ENCODE results near the gene E2F2.

The E2F2 gene

GRCh38 chr1:23531562-23532094 is 595 bp upstream of the E2F2 start:
- H3K27ac ChIP-seq = no peak overlapping the region
- H3K79me2 ChIP-seq = no peaks in the 10 kb centered on the region
- no peaks in the 10 kb centered on the region for H3K36me3 ChIP-seq (ENCODE audit: control insufficient read depth, insufficient read depth, low read length)
- no peaks in the 10 kb centered on the region for H3K27me3 ChIP-seq (ENCODE audit: control insufficient read depth, insufficient read depth, low read length)
- H3K4me1 ChIP-seq = no peaks in the 10 kb centered on the region
- no peaks in the 10 kb centered on the region for H3K9me3 ChIP-seq (ENCODE audit: control insufficient read depth, low read length)
- TF ChIP-seq CTCF (IDR thresholded peaks at IDR 0.05) = no peak
- H3K4me2 ChIP-seq (ENCODE audit: low read length) = peak overlapping the region; percentile 77
- H3K4me3 ChIP-seq (ENCODE audit: low read depth, low read length) = peak overlapping the region; percentile 29
- peak overlapping the region; percentile 78 for H2AFZ ChIP-seq
- H3K9ac ChIP-seq = no peak overlapping the region

GRCh38 chr1:23530087-23530746 is 816 bp downstream of the E2F2 start:
- peak overlapping the region; percentile 80 for H3K4me2 ChIP-seq (ENCODE audit: low read length)
- no peak overlapping the region for H3K27ac ChIP-seq
- H3K27me3 ChIP-seq (ENCODE audit: control insufficient read depth, insufficient read depth, low read length) = no peaks in the 10 kb centered on the region
- H3K9ac ChIP-seq = no peak overlapping the region
- H3K9me3 ChIP-seq (ENCODE audit: control insufficient read depth, low read length) = no peaks in the 10 kb centered on the region
- H3K4me1 ChIP-seq = no peaks in the 10 kb centered on the region
- TF ChIP-seq CTCF (IDR thresholded peaks at IDR 0.05) = no peak
- no peaks in the 10 kb centered on the region for H3K79me2 ChIP-seq
- peak overlapping the region; percentile 22 for H2AFZ ChIP-seq
- H3K36me3 ChIP-seq (ENCODE audit: control insufficient read depth, insufficient read depth, low read length) = no peaks in the 10 kb centered on the region
- H3K4me3 ChIP-seq (ENCODE audit: low read depth, low read length) = peak overlapping the region; percentile 35

- Histone ChIP-seq H3K27me3 (ENCODE audit: control insufficient read depth, insufficient read depth, low read length) (no peaks in the 10 kb centered on the region), H3K9ac (no peak overlapping the region), H3K27ac (no peak overlapping the region), H3K36me3 (ENCODE audit: control insufficient read depth, insufficient read depth, low read length) (no peaks in the 10 kb centered on the region), H3K4me3 (ENCODE audit: low read depth, low read length) (no peak overlapping the region), H2AFZ (no peak overlapping the region), H3K79me2 (no peaks in the 10 kb centered on the region), H3K4me1 (no peaks in the 10 kb centered on the region), H3K9me3 (ENCODE audit: control insufficient read depth, low read length) (no peaks in the 10 kb centered on the region), H3K4me2 (ENCODE audit: low read length) (no peak overlapping the region)
- TF ChIP-seq CTCF (IDR thresholded peaks at IDR 0.05) = no peak
These were observed 1.6 kb downstream of the E2F2 start for GRCh38 chr1:23529146-23530086.

GRCh38 chr1:23528250-23528978 is 2.6 kb downstream of the E2F2 start:
- H3K36me3 ChIP-seq (ENCODE audit: control insufficient read depth, insufficient read depth, low read length) = no peaks in the 10 kb centered on the region
- H3K4me3 ChIP-seq (ENCODE audit: low read depth, low read length) = no peak overlapping the region
- H3K79me2 ChIP-seq = no peaks in the 10 kb centered on the region
- H2AFZ ChIP-seq = no peak overlapping the region
- no peak for TF ChIP-seq CTCF (IDR thresholded peaks at IDR 0.05)
- H3K27ac ChIP-seq = no peak overlapping the region
- no peaks in the 10 kb centered on the region for H3K4me1 ChIP-seq
- H3K9ac ChIP-seq = no peak overlapping the region
- H3K27me3 ChIP-seq (ENCODE audit: control insufficient read depth, insufficient read depth, low read length) = no peaks in the 10 kb centered on the region
- no peak overlapping the region for H3K4me2 ChIP-seq (ENCODE audit: low read length)
- no peaks in the 10 kb centered on the region for H3K9me3 ChIP-seq (ENCODE audit: control insufficient read depth, low read length)
